Keratinocyte (primary cell): ENCODE data around the gene RALGAPA2. TPM values are rescaled to one million over a fixed set of nuclear protein-coding genes. Genes with fewer than 3 reads are reported as not detected.

Experiments
- DNase-seq: peaks from one replicate; pipeline ENCODE4 v3.0.0-alpha.2; 2011; ENCODE audit warnings: low read depth, missing footprints, low spot score
- FAIRE-seq: peaks from 2 replicates; lab custom pipeline; 2011; peaks lifted over from hg19 to GRCh38; lab: Jason Lieb, UNC
- H2AFZ ChIP-seq: 2 replicates; pipeline ENCODE4 v1.6.0; 2012; ENCODE audit warnings: low read length, control low read depth, inconsistent platforms; ENCODE audit not compliant: control insufficient read depth
- H3K27ac ChIP-seq: 2 replicates; pipeline ENCODE4 v1.5.1; 2011; ENCODE audit warnings: low read length; ENCODE audit not compliant: control insufficient read depth, insufficient read depth
- H3K27me3 ChIP-seq: 3 replicates; pipeline ENCODE4 v1.6.0; 2011; ENCODE audit warnings: low read length; ENCODE audit not compliant: control insufficient read depth, insufficient read depth; ENCODE audit errors: extremely low read depth
- H3K36me3 ChIP-seq, 2 experiments: 2 replicates in 1 of 2; 3 replicates in 1 of 2; pipeline ENCODE4 v1.5.1; 2011; ENCODE audit warnings: low read length in 2 of 2, mild to moderate bottlenecking in 1 of 2; ENCODE audit not compliant: control insufficient read depth in 2 of 2, insufficient read depth in 2 of 2; ENCODE audit errors: extremely low read depth in 1 of 2
- H3K4me1 ChIP-seq: 3 replicates; pipeline ENCODE4 v1.5.1; 2011; ENCODE audit warnings: low read length; ENCODE audit not compliant: control insufficient read depth, insufficient read depth; ENCODE audit errors: extremely low read depth
- H3K4me2 ChIP-seq: 3 replicates; pipeline ENCODE4 v1.6.0; 2011; ENCODE audit warnings: low read depth, low read length; ENCODE audit not compliant: control insufficient read depth, insufficient read depth; ENCODE audit errors: extremely low read depth
- H3K4me3 ChIP-seq, 3 experiments: fragments of 200-600 bp in 1 of 3; sonication (generic) in 1 of 3; 2 replicates in 2 of 3; 3 replicates in 1 of 3; pipeline ENCODE4 v1.5.1; 2011 to 2016; ENCODE audit warnings: low read length in 3 of 3, mild to moderate bottlenecking in 3 of 3, control low read depth in 2 of 3, inconsistent platforms in 1 of 3, low read depth in 1 of 3, mixed read lengths in 1 of 3, mixed run types in 1 of 3, moderate library complexity in 1 of 3; ENCODE audit not compliant: control insufficient read depth in 2 of 3, insufficient read depth in 2 of 3; ENCODE audit errors: extremely low read depth in 1 of 3
- H3K79me2 ChIP-seq: 2 replicates; pipeline ENCODE4 v1.6.0; 2012; ENCODE audit warnings: low read length; ENCODE audit not compliant: control insufficient read depth, insufficient read depth
- H3K9ac ChIP-seq: 3 replicates; pipeline ENCODE4 v1.6.0; 2011; ENCODE audit warnings: low read length; ENCODE audit not compliant: control insufficient read depth, insufficient read depth; ENCODE audit errors: extremely low read depth
- H3K9me1 ChIP-seq: 3 replicates; pipeline ENCODE4 v1.6.0; 2011; ENCODE audit warnings: low read length; ENCODE audit not compliant: control insufficient read depth, insufficient read depth; ENCODE audit errors: extremely low read depth
- H3K9me3 ChIP-seq: 2 replicates; pipeline ENCODE4 v1.5.1; 2012; ENCODE audit warnings: low read depth, low read length; ENCODE audit not compliant: control insufficient read depth
- H4K20me1 ChIP-seq: 3 replicates; pipeline ENCODE4 v1.6.0; 2011; ENCODE audit warnings: low read length; ENCODE audit not compliant: control insufficient read depth, insufficient read depth; ENCODE audit errors: extremely low read depth
- CTCF ChIP-seq, 3 experiments: IDR thresholded peaks in 1 of 3; conservative IDR thresholded peaks in 1 of 3; optimal IDR thresholded peaks in 1 of 3; 2 replicates in 2 of 3; 3 replicates in 1 of 3; pipeline versions ENCODE3 to v1.5.1; 2011; ENCODE audit warnings: low read length in 3 of 3, mild to moderate bottlenecking in 3 of 3, moderate library complexity in 2 of 3, control low read depth in 1 of 3, inconsistent platforms in 1 of 3; ENCODE audit not compliant: insufficient read depth in 2 of 3; ENCODE audit errors: extremely low read depth in 1 of 3
- EZH2 ChIP-seq: IDR thresholded peaks from one replicate; pipeline ENCODE4 v1.6.1; 2012; ENCODE audit warnings: inconsistent platforms, mild to moderate bottlenecking, low read length, moderate library complexity
- dilution Hi-C: fragments of 300-500 bp; cut with MboI; formaldehyde crosslinking; loops from one replicate; pipeline ENCODE4 v1.7.0; 2020; ENCODE audit warnings: low sequenced_read_pairs; ENCODE audit not compliant: extremely low pct_ligation_motif_present
- polyA plus RNA-seq, 5 experiments: library from polyadenylated mRNA; depleted of rRNA in 3 of 5; stranded (reverse) in 3 of 5; stranded (forward) in 1 of 5; unstranded in 1 of 5; fragments of >200 nt; gene quantifications; 1 replicate in 1 of 5; 2 replicates in 3 of 5; 3 replicates in 1 of 5; pipeline versions ENCODE4 v1.2.1 to v1.2.3, GENCODE V29; 2011 to 2012; ENCODE audit warnings: missing spikeins in 2 of 5, low read depth in 1 of 5, low replicate concordance in 1 of 5

The RALGAPA2 gene
- polyA plus RNA-seq, 1 donor (not counting 4 experiments of a cell fraction or from before 2014, with no cell fraction given) = 3.2 TPM

- DNase-seq = no peak
- no peaks in the 10 kb centered on the region for H3K27me3 ChIP-seq
- dilution Hi-C loops = no loop called here
Measured at GRCh38 chr20:20628314-20628713, 84.1 kb downstream of the RALGAPA2 start.

GRCh38 chr20:20627471-20627870 lies 85.0 kb downstream of the RALGAPA2 start:
- Histone ChIP-seq H3K4me2 (no peak overlapping the region), H3K36me3 (no peaks in the 10 kb centered on the region), H3K9me3 (no peaks in the 10 kb centered on the region), H3K4me1 (peaks cover 2% of the 10 kb centered on the region), H3K27ac (no peak overlapping the region), H3K79me2 (no peaks in the 10 kb centered on the region), H3K9me1 (no peaks in the 10 kb centered on the region), H3K4me3 (no peak overlapping the region), H3K9ac (no peak overlapping the region), H4K20me1 (no peaks in the 10 kb centered on the region), H3K27me3 (no peaks in the 10 kb centered on the region), H2AFZ (no peak overlapping the region)
- DNase-seq = no peak
- no peak for TF ChIP-seq EZH2
- TF ChIP-seq CTCF (optimal IDR thresholded peaks at IDR 0.05 in 1 of 3, IDR thresholded peaks at IDR 0.05 in 1 of 3, conservative IDR thresholded peaks at IDR 0.05 in 1 of 3; ENCODE audit: extremely low read depth in 1 of 3, insufficient read depth in 2 of 3, low read length in 3 of 3) = no peak
- dilution Hi-C loops = no loop called here
- no peak for FAIRE-seq

More at GRCh38 chr20:20628314-20628713, 84.1 kb downstream of the RALGAPA2 start:
- Histone ChIP-seq H3K4me1 (peaks cover 2% of the 10 kb centered on the region), H3K36me3 (no peaks in the 10 kb centered on the region), H2AFZ (no peak overlapping the region), H3K79me2 (no peaks in the 10 kb centered on the region), H4K20me1 (no peaks in the 10 kb centered on the region), H3K9me1 (no peaks in the 10 kb centered on the region), H3K4me3 (no peak overlapping the region), H3K9me3 (no peaks in the 10 kb centered on the region), H3K4me2 (no peak overlapping the region), H3K27ac (no peak overlapping the region), H3K9ac (no peak overlapping the region)
- TF ChIP-seq EZH2 (no peak), CTCF (optimal IDR thresholded peaks at IDR 0.05 in 1 of 3, IDR thresholded peaks at IDR 0.05 in 1 of 3, conservative IDR thresholded peaks at IDR 0.05 in 1 of 3; ENCODE audit: extremely low read depth in 1 of 3, insufficient read depth in 2 of 3, low read length in 3 of 3) (no peak)
- no peak for FAIRE-seq
